ENCODE measurements around the gene ATG12. TPM values are rescaled to one million over a fixed set of nuclear protein-coding genes. Genes with fewer than 3 reads are reported as not detected.

The ATG12 gene
- total RNA-seq, result 42.2 and 68.5 TPM in 2 replicates

GRCh38 chr5:115841382-115842088 lies at the start of gene ATG12, which contains the start of gene AP3S1:
Gene ATG12, minus strand, starts transcription at chr5:115841565. Its CDS starts 13 bp downstream, at chr5:115841552.
Gene AP3S1, plus strand, starts transcription at chr5:115841935. Its CDS starts 103 bp downstream, at chr5:115842038.

DNA sequence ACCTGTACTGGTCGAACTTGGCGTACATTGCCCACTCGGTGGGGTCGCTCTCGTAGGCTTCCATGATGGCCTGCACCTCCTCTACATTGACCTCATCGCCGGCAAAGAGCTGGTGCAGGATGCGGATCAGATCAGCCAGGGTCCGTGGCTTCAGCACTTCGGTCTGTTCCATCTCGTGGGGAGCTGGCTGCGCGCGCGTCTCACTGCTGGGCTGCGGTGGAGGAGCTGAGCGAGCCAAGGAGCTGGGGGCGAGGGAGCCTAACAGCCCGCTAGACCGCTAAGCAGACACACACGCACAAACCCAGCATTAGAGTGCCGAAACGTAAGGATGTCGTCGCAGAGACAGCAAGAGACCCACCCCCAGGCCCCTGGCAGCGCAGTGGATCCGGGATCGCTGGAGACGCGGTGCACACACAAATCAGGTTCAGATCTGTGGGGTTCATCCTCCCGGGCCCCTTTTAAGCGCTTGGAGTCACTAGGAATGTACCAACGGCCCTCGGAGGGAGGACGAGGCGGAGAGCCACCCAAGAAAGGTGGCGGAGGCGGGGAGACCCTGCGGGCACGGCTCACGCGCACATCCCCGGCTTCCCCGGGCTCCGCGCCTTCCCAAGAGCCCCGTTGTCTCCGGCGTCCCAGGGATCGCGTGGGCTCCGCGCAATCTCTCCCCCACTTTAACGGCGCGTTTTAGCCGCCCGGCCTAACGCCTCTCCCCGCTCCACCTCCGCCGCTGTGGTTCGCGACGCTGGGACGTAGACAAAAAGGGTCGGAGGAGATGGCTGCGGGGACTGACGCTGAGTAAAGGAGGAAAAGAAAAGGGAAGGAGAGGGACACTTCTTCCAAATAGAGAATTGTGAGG lies 24.9 kb downstream of the ATG12 start, which contains the start of gene CDO1:
TSS of gene CDO1 (minus strand) at position 434 of the 856 bp plus-strand sequence. CDS start at position 172, 262 bp downstream.

Other genes starting within 250 kb of the ATG12 start
- gene TICAM2, start 239.1 kb downstream of the ATG12 start, total RNA-seq, result 1.3 and 1.5 TPM in 2 replicates
- gene TMED7, start 215.5 kb downstream of the ATG12 start, total RNA-seq, result 127 and 158 TPM in 2 replicates
- gene CDO1, start 24.9 kb downstream of the ATG12 start, total RNA-seq, result 1.1 and 1.9 TPM in 2 replicates
- gene AP3S1, start 370 bp upstream of the ATG12 start, total RNA-seq, result 67.2 and 83.5 TPM in 2 replicates
- gene LVRN, start 120.9 kb upstream of the ATG12 start, total RNA-seq, result 1.3 TPM in 1 of 2 replicates, not detected in the other
- gene ARL14EPL, start 190.9 kb upstream of the ATG12 start, total RNA-seq, result under 0.01 TPM in 1 of 2 replicates, not detected in the other
- 44.8 and 54.0 TPM in 2 replicates for gene COMMD10, start 243.5 kb upstream of the ATG12 start, total RNA-seq

Data from epithelial cell of umbilical artery (primary cell).